HG02798 (cell line): ENCODE results near the gene PRR5.
A peak's percentile ranks its signal among the peaks of the same experiment; 100 is the strongest.
"Not testable (repeated sequence)": the region's sequence is repeated elsewhere in the genome, so short reads cannot be mapped to it uniquely, and the experiment has no call there.

Source experiments
- ATAC-seq: cut with Tn5 transposase; IDR thresholded peaks from one replicate; pipeline ENCODE4 v1.9.1; 2021; ENCODE audit warnings: mild to moderate bottlenecking; ENCODE audit not compliant: unreplicated experiment, poor library complexity

Gene PRR5

DNA sequence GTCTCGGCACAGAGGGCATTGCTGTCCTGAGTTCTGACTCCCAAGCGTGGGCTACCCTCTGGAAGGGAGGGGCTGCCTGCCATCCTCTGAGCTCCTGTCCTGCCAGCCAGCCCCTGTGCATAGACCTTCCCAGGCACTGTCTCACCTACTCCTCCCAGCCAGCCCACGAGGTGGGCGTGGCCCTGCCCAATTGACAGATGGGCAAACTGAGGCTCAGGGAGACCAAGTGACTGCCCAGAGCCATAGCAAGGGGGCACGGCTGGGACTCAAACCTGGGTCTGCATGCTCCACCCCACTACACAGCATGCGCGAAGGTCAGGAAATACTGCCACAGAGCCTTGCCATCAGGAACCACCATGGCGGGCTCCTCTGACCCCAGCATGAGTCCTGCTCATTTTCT lies 29.4 kb upstream of the PRR5 start:
- ATAC-seq: no peak

DNA sequence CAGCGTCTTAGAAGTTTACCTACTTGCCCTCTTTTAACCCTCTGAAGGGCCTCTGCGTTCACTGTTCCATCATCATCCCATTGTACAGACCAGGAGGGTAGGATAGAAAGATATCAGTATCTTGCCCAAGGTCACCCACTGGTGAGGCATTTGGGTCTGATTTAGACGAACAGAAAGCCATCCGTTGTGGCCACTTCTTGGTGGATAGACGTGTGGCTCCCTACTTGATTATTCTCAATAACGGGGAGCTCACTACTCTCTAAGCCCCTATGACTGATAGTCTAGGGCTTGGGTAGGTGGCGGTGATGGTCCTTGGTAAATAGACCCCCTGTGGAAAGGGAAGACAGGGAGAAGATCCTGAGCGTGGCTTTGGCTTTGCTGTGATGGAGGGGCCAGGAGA lies 28.6 kb upstream of the PRR5 start:
- no peak for ATAC-seq

- not testable (repeated sequence) for ATAC-seq
Measured at GRCh38 chr22:44676066-44676440, 26.0 kb upstream of the PRR5 start.

- ATAC-seq: no peak
Measured at GRCh38 chr22:44676441-44677352, 25.3 kb upstream of the PRR5 start.

DNA sequence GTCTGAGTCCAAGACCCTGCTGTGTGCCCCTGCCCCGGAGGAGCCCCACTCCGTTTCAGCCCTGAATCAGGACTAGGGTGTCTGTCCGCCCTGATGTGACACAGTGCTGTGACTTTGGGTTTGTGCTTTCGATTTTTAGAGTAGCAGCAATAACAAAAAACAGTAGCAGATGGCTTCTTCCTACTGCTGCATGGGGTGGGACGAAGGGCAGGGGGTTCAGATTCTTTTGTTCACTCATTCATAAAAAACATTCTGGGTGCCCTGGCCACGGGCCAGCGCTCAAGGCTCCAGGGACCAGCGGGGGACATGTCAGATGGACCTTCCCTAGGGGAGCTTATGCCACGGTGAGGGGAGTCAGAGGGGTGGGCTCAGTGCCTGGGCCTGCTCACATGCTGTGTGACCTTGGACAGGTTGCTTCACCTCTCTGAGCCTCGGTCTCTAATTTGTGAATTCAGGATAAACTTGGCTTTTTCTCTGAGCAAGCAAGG lies 24.6 kb upstream of the PRR5 start:
- no peak for ATAC-seq

- no peak for ATAC-seq
Measured at GRCh38 chr22:44677871-44678555, 24.0 kb upstream of the PRR5 start.

DNA sequence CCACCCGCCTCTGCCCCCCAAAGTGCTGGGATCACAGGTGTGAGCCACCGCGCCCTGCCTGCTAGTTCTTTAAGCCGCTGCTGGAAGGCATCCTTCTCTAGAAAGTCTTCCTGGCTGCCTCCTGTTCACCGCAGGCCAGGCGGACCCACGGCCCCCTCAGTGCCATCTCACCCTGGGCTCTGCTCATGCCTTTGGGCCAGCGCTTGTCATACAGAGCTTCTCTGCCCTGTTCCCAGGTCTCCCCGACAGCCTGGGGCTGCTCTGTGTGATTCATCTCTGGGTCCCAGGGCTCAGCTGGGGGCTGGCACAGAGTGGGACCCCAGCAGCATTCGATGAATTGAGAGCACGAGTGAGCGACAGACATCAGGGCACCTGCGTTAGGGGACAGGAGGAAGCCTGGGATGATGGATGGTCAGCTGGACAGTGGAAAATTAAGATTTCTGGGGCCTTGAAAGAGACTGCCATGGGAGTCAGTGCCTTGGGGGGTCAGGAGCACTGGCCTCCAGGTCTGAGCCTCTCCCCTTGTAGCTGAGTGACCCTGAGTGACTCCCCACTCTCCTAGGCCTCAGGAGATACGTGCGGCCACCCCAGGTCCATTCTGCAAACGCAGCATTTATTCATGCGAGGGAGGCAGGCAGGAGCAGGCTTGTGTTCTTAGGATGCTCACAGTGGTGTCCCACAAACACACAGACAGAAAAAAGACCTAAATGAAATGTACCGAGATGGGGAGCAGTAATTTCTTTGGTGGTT lies 23.3 kb upstream of the PRR5 start:
- ATAC-seq: no peak

DNA sequence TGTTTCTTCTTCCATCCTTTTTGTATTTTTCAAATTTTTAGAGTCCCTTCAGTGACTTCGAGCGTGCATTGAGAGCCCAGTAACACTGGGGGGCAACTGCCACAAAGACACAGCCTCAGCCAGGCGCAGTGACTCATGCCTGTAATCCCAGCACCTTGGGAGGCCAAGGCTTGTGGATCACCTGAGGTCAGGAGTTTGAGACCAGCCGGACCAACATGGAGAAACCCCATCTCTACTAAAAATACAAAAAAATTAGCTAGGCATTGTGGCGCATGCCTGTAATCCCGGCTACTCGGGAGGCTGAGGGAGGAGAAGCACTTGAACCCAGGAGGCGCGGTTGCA lies 22.7 kb upstream of the PRR5 start:
- ATAC-seq: not testable (repeated sequence)

- ATAC-seq: no peak
Measured at GRCh38 chr22:44680058-44680457, 21.9 kb upstream of the PRR5 start.

- no peak for ATAC-seq
Measured at GRCh38 chr22:44680481-44680894, 21.5 kb upstream of the PRR5 start.

DNA sequence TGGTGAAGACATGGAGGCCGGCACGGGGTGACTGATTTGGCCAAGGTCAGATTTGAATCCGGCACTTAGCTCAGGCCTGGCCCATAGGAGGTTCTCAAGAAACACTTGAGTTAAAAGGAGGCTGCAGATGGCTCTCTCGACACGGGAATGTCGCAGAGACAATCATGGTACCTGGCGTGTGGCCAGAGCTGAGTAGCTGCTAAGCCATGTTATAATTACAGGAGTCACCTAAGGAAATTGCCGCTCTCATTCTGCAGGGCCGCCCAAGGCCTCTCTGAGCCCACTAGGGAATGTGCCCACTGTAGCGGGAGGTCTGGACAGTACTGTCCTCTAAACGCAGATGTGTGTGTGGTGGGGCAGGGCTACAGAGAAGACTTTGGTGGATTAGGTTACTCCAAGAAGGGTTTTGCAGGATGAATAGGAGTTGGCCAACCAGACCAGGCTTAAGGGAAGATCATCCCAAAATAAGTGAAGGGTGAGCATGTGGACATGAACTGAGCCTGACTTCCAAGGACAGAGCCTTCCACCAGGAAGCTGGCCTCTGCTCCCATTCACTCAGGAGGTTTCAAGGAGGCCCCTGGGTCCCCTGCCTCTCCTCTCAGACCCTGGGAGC lies 19.3 kb upstream of the PRR5 start:
- no peak for ATAC-seq

DNA sequence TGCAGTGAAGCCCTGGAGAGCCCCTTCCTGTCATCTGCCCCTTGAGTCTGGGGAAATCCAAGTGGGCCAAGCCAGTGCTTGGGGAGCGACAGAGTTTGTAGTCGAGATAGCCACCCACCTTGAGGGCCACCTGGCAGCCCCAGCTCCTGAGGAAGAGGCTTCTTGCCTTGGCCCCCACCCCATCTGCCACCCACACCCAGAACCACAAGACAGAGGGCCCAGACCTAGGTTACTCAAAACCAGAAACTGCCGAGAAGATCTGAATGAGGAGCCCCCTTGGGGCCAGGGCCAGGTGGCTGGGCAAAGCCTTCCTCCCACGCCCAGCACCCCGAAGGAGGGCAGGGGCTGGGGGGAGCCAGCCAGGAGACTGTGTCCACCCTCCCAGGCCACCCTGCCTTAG lies 18.8 kb upstream of the PRR5 start:
- peak; percentile 32 for ATAC-seq

DNA sequence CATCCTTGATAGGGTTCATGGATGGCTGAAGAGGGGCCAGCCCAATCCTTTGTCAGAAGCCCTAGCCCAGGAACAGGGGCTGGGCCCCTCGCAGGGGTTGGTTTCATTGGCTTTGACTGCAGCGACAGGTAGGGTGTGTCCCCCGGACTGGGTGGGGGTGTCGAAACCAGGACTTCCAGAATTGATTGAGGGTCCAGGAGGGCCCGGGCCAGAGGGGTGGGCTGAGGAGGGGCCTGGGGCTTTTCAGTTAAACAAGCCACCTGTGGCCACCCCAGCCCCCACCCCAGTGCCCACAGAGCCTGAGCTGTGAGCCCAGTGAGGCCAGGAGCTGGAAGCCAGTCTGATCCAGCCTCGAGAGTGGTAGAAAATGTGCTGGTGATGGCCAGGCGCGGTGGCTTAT lies 18.1 kb upstream of the PRR5 start:
- ATAC-seq: no peak

DNA sequence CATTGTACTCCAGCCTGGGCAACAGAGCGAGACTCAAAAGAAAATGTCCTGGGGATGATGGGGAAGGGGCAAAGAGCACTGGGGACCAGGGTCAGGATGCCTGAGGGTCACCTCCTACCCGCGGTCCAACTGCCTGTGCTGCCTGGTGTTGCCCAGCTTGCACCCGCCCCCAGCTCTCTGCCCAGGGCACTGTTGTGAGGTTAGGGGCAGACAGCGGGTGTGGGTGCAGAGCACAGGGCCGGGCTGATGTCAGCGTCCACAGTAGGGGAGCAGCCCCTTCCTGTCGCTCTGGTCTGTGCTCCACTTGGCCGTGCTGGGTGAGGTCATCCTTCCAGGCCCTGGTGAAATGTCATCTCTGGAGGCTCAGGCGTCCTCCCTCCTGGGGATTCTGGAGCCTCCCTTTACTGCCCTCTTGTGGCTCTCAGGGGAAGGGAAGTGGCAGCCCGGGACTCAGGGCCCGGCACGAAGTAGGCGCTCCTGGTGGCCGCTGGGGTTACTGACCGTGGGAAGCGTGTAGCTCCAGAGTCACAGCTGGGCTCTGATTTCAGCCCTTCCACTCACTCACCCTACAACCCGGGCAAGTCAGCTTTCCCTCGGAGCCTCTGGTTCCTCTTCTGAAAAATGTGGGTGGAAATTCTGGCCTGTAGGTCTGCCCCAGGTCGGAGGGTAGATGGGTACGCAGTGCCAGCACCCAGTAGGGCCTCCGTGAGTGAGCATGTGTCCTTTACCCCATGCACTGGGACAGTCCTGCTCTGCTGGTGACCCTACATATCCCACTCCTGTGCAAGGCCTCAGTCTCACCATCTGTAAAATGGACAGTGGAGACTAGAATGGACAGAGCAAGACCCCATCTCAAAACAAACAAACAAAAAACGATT lies 17.3 kb upstream of the PRR5 start:
- ATAC-seq: peak; percentile 47

DNA sequence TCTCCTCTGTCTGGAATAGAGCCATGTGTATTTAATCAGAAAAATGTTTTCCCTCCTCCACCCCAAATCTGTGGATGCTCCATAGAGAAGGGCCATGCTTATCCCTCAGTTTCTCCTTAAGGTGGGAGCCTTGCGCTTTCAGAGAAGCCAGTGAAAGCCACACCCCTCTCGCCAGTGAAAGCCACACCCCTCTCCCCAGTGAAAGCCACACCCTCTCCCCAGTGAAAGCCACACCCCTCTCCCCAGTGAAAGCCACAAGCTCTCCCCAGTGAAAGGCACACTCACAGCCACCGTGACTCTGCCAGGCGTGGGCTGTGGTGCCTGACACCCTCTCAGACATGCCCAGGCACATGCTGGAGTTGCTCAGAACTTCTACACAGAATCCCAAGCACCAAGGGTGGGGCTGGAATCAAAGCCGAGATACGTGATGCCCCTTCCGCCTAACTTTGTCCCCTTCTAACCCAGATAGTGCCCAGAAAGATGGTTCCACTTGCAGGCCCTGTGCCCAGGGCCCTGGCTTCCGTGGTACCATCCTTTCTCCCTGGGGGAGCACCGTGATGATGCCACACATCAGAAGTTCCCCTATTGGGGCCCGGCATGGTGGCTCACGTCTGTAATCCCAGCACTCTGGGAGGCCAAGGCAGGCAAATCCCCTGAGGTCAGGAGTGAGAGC lies 16.5 kb upstream of the PRR5 start:
- peak; percentile 51 for ATAC-seq

- ATAC-seq: no peak
Measured at GRCh38 chr22:44686873-44687600, 15.0 kb upstream of the PRR5 start.

DNA sequence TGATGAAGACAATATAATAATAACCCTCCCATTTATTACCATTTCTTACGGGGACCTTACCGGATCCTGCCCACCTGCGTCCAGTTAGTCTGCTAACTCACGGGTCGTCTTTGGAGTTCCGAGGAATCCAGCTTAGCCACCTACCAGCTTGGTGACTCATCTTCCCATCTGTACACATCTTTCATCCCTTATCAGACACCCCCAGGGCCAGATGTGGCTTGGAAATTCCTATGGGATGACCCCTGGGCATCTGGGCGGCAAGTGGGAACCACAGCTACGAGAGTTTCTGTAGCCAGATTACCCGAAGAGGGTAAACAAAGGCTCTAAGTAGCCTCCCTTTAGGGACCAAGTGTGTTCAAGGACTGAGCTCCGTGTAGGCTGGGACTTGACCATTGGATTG lies 12.8 kb upstream of the PRR5 start:
- ATAC-seq: no peak

GRCh38 chr22:44689915-44690524 lies 12.0 kb upstream of the PRR5 start:
- ATAC-seq: no peak
